Activated naive CD4-positive, alpha-beta T cell treated with anti-CD3 and anti-CD28 coated beads, Interleukin-2, amount 10 ng/mL, durations not matched to agents 5 hours and 36 hours (primary cell): ENCODE measurements around the gene TMEM120B. TPM values are rescaled to one million over a fixed set of nuclear protein-coding genes. Genes with fewer than 3 reads are reported as not detected.

Source experiments
- total RNA-seq, 2 experiments: library from RNA; stranded (reverse); gene quantifications; one replicate each; pipeline ENCODE4 v1.2.3, GENCODE V29; 2021

TMEM120B gene
- total RNA-seq, result 1 to 10 TPM; 6.7 TPM

GRCh38 chr12:121712461-121713256, at the start of gene TMEM120B:
TMEM120B (plus strand) TSS chr12:121712752; CDS start chr12:121712896, 144 bp downstream.

GRCh38 chr12:121669521-121669900, 43.0 kb upstream of the TMEM120B start, which contains the start of gene MORN3:
MORN3 (minus strand) TSS chr12:121669654; CDS start chr12:121669483, 171 bp downstream.

GRCh38 chr12:121793440-121793837, 80.9 kb downstream of the TMEM120B start, which contains the start of gene RHOF:
RHOF (minus strand) TSS chr12:121793688; CDS start chr12:121793633, 55 bp downstream.

GRCh38 chr12:121803861-121804416, 91.4 kb downstream of the TMEM120B start, which contains the start of gene SETD1B:
SETD1B (plus strand) TSS chr12:121804009; CDS start chr12:121804738, 729 bp downstream.

Other genes with a start within 250 kb of the TMEM120B start
- gene KDM2B, start 131.7 kb upstream of the TMEM120B start, total RNA-seq, result 10 to 100 TPM; 75.5 to 82.2 TPM
- gene ORAI1, start 86.2 kb upstream of the TMEM120B start, total RNA-seq, result 10 to 100 TPM; 80.3 to 80.6 TPM
- 1 to 10 TPM; 3.3 to 4.7 TPM for gene MORN3, start 43.1 kb upstream of the TMEM120B start, total RNA-seq
- gene RHOF, start 80.9 kb downstream of the TMEM120B start, total RNA-seq, result 100 to 1,000 TPM; 153 to 159 TPM
- 10 to 100 TPM; 30.0 to 30.1 TPM for gene SETD1B, start 91.3 kb downstream of the TMEM120B start, total RNA-seq
- gene HPD, start 146.1 kb downstream of the TMEM120B start, total RNA-seq, result not detected
- gene PSMD9, start 176.0 kb downstream of the TMEM120B start, total RNA-seq, result 10 to 100 TPM; 66.0 to 67.5 TPM
- gene CFAP251, start 205.8 kb downstream of the TMEM120B start, total RNA-seq, result 1 to 10 TPM; 1.2 to 1.6 TPM